Subcutaneous abdominal adipose tissue (tissue), 5 donors: Measurements from ENCODE around the gene LYRM7.
"Not testable (repeated sequence)": the region's sequence is repeated elsewhere in the genome, so short reads cannot be mapped to it uniquely, and the experiment has no call there.

Source experiments
- H3K27ac ChIP-seq: one replicate; pipeline ENCODE4 v1.7.0; 2013; ENCODE audit warnings: low read depth, mild to moderate bottlenecking, inconsistent platforms, low read length, moderate library complexity
- H3K27me3 ChIP-seq, 5 donors: one replicate each; pipeline ENCODE4 v1.7.0; 2013; ENCODE audit warnings: low read length in 5 of 5, inconsistent platforms in 1 of 5; ENCODE audit not compliant: control insufficient read depth in 5 of 5, insufficient read depth in 4 of 5
- H3K36me3 ChIP-seq, 5 donors: one replicate each; pipeline ENCODE4 v1.7.0; 2013; ENCODE audit warnings: low read length in 5 of 5; ENCODE audit not compliant: control insufficient read depth in 5 of 5, insufficient read depth in 5 of 5
- H3K4me1 ChIP-seq, 5 donors: one replicate each; pipeline ENCODE4 v1.7.0; 2013; ENCODE audit warnings: low read length in 5 of 5, mild to moderate bottlenecking in 3 of 5, moderate library complexity in 1 of 5; ENCODE audit not compliant: control insufficient read depth in 5 of 5, insufficient read depth in 5 of 5
- H3K4me3 ChIP-seq, 5 donors: one replicate each; pipeline ENCODE4 v1.7.0; 2013; ENCODE audit warnings: low read length in 5 of 5, low read depth in 1 of 5
- H3K9ac ChIP-seq, 5 donors: one replicate each; pipeline ENCODE4 v1.7.0; 2013; ENCODE audit warnings: low read length in 5 of 5, mild to moderate bottlenecking in 4 of 5, moderate library complexity in 3 of 5
- H3K9me3 ChIP-seq, 5 donors: one replicate each; pipeline ENCODE4 v1.7.0; 2013; ENCODE audit warnings: low read length in 5 of 5; ENCODE audit not compliant: control insufficient read depth in 5 of 5
- donor health status: healthy.
- donor health status: healthy.
- donor health status: healthy.
- donor health status: healthy.
- donor health status: healthy.

The LYRM7 gene

GRCh38 chr5:131170540-131171275 lies at the start of gene LYRM7:
TSS of gene LYRM7 (plus strand) at chr5:131170944. CDS start at chr5:131171021, 77 bp downstream.
- peak within 1 kb of the TSS; percentile 48 for H3K27ac ChIP-seq
- no peaks in the 10 kb centered on the region for H3K27me3 ChIP-seq
- peaks cover 5 to 20% (median 16%) of the 10 kb centered on the region in 5 donors for H3K4me1 ChIP-seq
- no peaks in the 10 kb centered on the region for H3K36me3 ChIP-seq
- no peaks in the 10 kb centered on the region for H3K9me3 ChIP-seq
- H3K4me3 ChIP-seq, result peak within 1 kb of the TSS; percentile 82 to 97 (median 89)
- peak within 1 kb of the TSS; percentile 66 to 89 (median 86) for H3K9ac ChIP-seq

- not testable (repeated sequence) for H3K27me3 ChIP-seq, H3K9ac ChIP-seq, H3K4me3 ChIP-seq, H3K9me3 ChIP-seq, H3K36me3 ChIP-seq, H3K27ac ChIP-seq, H3K4me1 ChIP-seq
Observed at GRCh38 chr5:131127244-131127643, 43.5 kb upstream of the LYRM7 start.

- H3K36me3 ChIP-seq, result no peaks in the 10 kb centered on the region
- H3K4me1 ChIP-seq, result no peaks in the 10 kb centered on the region
- no peak overlapping the region for H3K4me3 ChIP-seq
- no peaks in the 10 kb centered on the region for H3K27me3 ChIP-seq
- H3K9ac ChIP-seq, result no peak overlapping the region
- no peak overlapping the region for H3K27ac ChIP-seq
- H3K9me3 ChIP-seq, result peaks cover 0 to 3% (median 0%) of the 10 kb centered on the region in 5 donors
Observed at GRCh38 chr5:131129306-131129705, 41.4 kb upstream of the LYRM7 start.

GRCh38 chr5:131133091-131133490 lies 37.7 kb upstream of the LYRM7 start:
- not testable (repeated sequence) for H3K27ac ChIP-seq, H3K9ac ChIP-seq, H3K9me3 ChIP-seq, H3K4me3 ChIP-seq, H3K36me3 ChIP-seq, H3K4me1 ChIP-seq, H3K27me3 ChIP-seq

- not testable (repeated sequence) for H3K4me3 ChIP-seq, H3K4me1 ChIP-seq, H3K27me3 ChIP-seq, H3K9me3 ChIP-seq, H3K27ac ChIP-seq, H3K9ac ChIP-seq, H3K36me3 ChIP-seq
Observed at GRCh38 chr5:131138406-131138805, 32.3 kb upstream of the LYRM7 start.

- Histone ChIP-seq H3K9me3 (no peaks in the 10 kb centered on the region), H3K36me3 (no peaks in the 10 kb centered on the region), H3K27me3 (no peaks in the 10 kb centered on the region), H3K9ac (no peak overlapping the region), H3K27ac (no peak overlapping the region), H3K4me3 (no peak overlapping the region), H3K4me1 (no peaks in the 10 kb centered on the region)
Observed at GRCh38 chr5:131139321-131139720, 31.4 kb upstream of the LYRM7 start.

GRCh38 chr5:131142970-131143617 lies 27.6 kb upstream of the LYRM7 start:
- H3K9me3 ChIP-seq, result no peaks in the 10 kb centered on the region
- no peaks in the 10 kb centered on the region for H3K36me3 ChIP-seq
- H3K4me3 ChIP-seq, result no peak overlapping the region
- no peak overlapping the region for H3K9ac ChIP-seq
- no peaks in the 10 kb centered on the region for H3K27me3 ChIP-seq
- H3K27ac ChIP-seq, result no peak overlapping the region
- H3K4me1 ChIP-seq, result no peaks in the 10 kb centered on the region

GRCh38 chr5:131147258-131147657 lies 23.5 kb upstream of the LYRM7 start:
- Histone ChIP-seq H3K27me3 (no peaks in the 10 kb centered on the region), H3K9ac (no peak overlapping the region), H3K27ac (no peak overlapping the region), H3K4me3 (no peak overlapping the region), H3K36me3 (no peaks in the 10 kb centered on the region), H3K9me3 (no peaks in the 10 kb centered on the region), H3K4me1 (no peaks in the 10 kb centered on the region)

GRCh38 chr5:131148835-131149234 lies 21.9 kb upstream of the LYRM7 start:
- no peak overlapping the region for H3K27ac ChIP-seq
- no peak overlapping the region for H3K9ac ChIP-seq
- H3K27me3 ChIP-seq, result no peaks in the 10 kb centered on the region
- no peaks in the 10 kb centered on the region for H3K9me3 ChIP-seq
- H3K36me3 ChIP-seq, result no peaks in the 10 kb centered on the region
- no peaks in the 10 kb centered on the region for H3K4me1 ChIP-seq
- no peak overlapping the region for H3K4me3 ChIP-seq

GRCh38 chr5:131150408-131150807 lies 20.3 kb upstream of the LYRM7 start:
- H3K4me3 ChIP-seq, result no peak overlapping the region
- no peak overlapping the region for H3K27ac ChIP-seq
- H3K27me3 ChIP-seq, result no peaks in the 10 kb centered on the region
- H3K4me1 ChIP-seq, result no peaks in the 10 kb centered on the region
- H3K9ac ChIP-seq, result no peak overlapping the region
- no peaks in the 10 kb centered on the region for H3K9me3 ChIP-seq
- H3K36me3 ChIP-seq, result no peaks in the 10 kb centered on the region
